OCI-LY7 (cell line): ENCODE results near the gene MARCHF2. TPM values are rescaled to one million over a fixed set of nuclear protein-coding genes. Genes with fewer than 3 reads are reported as not detected.

Experiments
- BruUV-seq: library from RNA; stranded (reverse); fragments of 400-500 nt; replicated peaks from 2 replicates; lab custom pipeline; 2021; lab: Mats Ljungman, UMichigan
- CTCF ChIA-PET: fragments of 300-600 bp; sonication (Branson Sonifier 250); formaldehyde crosslinking; loops from one replicate; lab custom pipeline; 2022; ENCODE audit warnings: antibody characterized with exemption; ENCODE audit not compliant: unreplicated experiment; lab: Charles Lee
- POLR2A ChIA-PET: fragments of 300-600 bp; sonication (Branson Sonifier 250); formaldehyde crosslinking; loops from one replicate; lab custom pipeline; 2022; ENCODE audit warnings: antibody characterized with exemption; lab: Charles Lee
- DNase-seq: peaks from one replicate; pipeline ENCODE4 v3.0.0-alpha.2; 2015; ENCODE audit warnings: low spot score
- H2AFZ ChIP-seq: fragments of 200-600 bp; sonication (generic), shearing (Covaris generic); 2 replicates; pipeline ENCODE4 v1.6.1; 2014; ENCODE audit warnings: mild to moderate bottlenecking, antibody characterized with exemption, low read length, moderate library complexity
- H3K27ac ChIP-seq: fragments of 200-600 bp; sonication (generic); 2 replicates; pipeline ENCODE4 v1.5.1; 2014; ENCODE audit warnings: mixed run types, low read depth, mild to moderate bottlenecking, moderate library complexity, low read length, inconsistent platforms; ENCODE audit not compliant: poor library complexity, severe bottlenecking
- H3K36me3 ChIP-seq: fragments of 200-600 bp; sonication (generic); 2 replicates; pipeline ENCODE4 v1.6.1; 2014; ENCODE audit warnings: mild to moderate bottlenecking, antibody characterized with exemption, low read length, moderate library complexity, mixed read lengths; ENCODE audit not compliant: insufficient read depth
- H3K4me1 ChIP-seq: fragments of 200-600 bp; sonication (generic); 2 replicates; pipeline ENCODE4 v1.5.1; 2014; ENCODE audit warnings: mild to moderate bottlenecking, low read length; ENCODE audit not compliant: insufficient read depth, poor library complexity, severe bottlenecking
- H3K4me2 ChIP-seq: fragments of 200-600 bp; sonication (generic); 2 replicates; pipeline ENCODE4 v1.6.1; 2014; ENCODE audit warnings: mild to moderate bottlenecking, low read length
- H3K4me3 ChIP-seq: fragments of 200-600 bp; sonication (generic); 2 replicates; pipeline ENCODE4 v1.5.1; 2014; ENCODE audit warnings: mild to moderate bottlenecking, low read depth, low read length; ENCODE audit not compliant: poor library complexity, severe bottlenecking
- H3K79me2 ChIP-seq: fragments of 200-600 bp; sonication (generic); 2 replicates; pipeline ENCODE4 v1.6.1; 2016; ENCODE audit warnings: low read depth, mild to moderate bottlenecking, low read length, moderate library complexity, mixed read lengths; ENCODE audit not compliant: insufficient read depth
- H3K9me2 ChIP-seq: fragments of 200-600 bp; sonication (generic); 2 replicates; pipeline ENCODE4 v1.6.1; 2016; ENCODE audit warnings: mild to moderate bottlenecking, low read length, mixed read lengths; ENCODE audit not compliant: insufficient read depth
- H3K9me3 ChIP-seq: fragments of 200-600 bp; sonication (generic); 2 replicates; pipeline ENCODE4 v1.6.1; 2014; ENCODE audit warnings: mild to moderate bottlenecking, mixed run types, low read length, mixed read lengths
- H4K20me1 ChIP-seq: fragments of 200-600 bp; sonication (generic); 2 replicates; pipeline ENCODE4 v1.6.1; 2014; ENCODE audit warnings: mild to moderate bottlenecking, antibody characterized with exemption, low read length, moderate library complexity, mixed read lengths; ENCODE audit not compliant: insufficient read depth
- EZH2phosphoT487 ChIP-seq: fragments of 200-600 bp; sonication (generic); IDR thresholded peaks from 2 replicates; pipeline ENCODE4 v1.6.1; 2018; ENCODE audit warnings: low read depth, borderline replicate concordance, mild to moderate bottlenecking, mixed run types, antibody characterized with exemption, low read length, moderate library complexity, mixed read lengths
- intact Hi-C: fragments of 100-400 bp; cut with micrococcal nuclease; formaldehyde crosslinking; loops from one replicate; pipeline ENCODE4 v1.10.0; 2022; ENCODE audit not compliant: unreplicated experiment
- total RNA-seq, 2 experiments: library from RNA; depleted of rRNA in 1 of 2; stranded (reverse); fragments of >200 nt in 1 of 2; shearing (Covaris generic) in 1 of 2; gene quantifications; 2 replicates each; pipeline ENCODE4 v1.2.3, GENCODE V29; 2014 to 2022
- TF ChIP-seq, protein P1 (sequence below): fragments of 200-600 bp; sonication (generic); conservative IDR thresholded peaks from 2 replicates; pipeline ENCODE4 v1.5.1; 2014; ENCODE audit warnings: mild to moderate bottlenecking, antibody characterized with exemption, low read length, moderate library complexity, mixed read lengths

Gene MARCHF2
- total RNA-seq, 2 experiments from 2014 or later = 12.4 to 14.1 TPM

- Histone ChIP-seq H3K9me3 (no peaks in the 10 kb centered on the region), H3K79me2 (peaks cover 53% of the 10 kb centered on the region), H3K9me2 (no peaks in the 10 kb centered on the region), H3K4me3 (no peak overlapping the region), H4K20me1 (0 out of 2 replicates have a peak, but pooled peaks cover 5% of the 10 kb centered on the region), H3K4me2 (no peak overlapping the region), H2AFZ (no peak overlapping the region), H3K4me1 (no peaks in the 10 kb centered on the region), H3K27ac (no peak overlapping the region), H3K36me3 (peaks cover 95% of the 10 kb centered on the region)
- intact Hi-C loops = no loop called here
- POLR2A ChIA-PET = interaction anchor here (0.7 kb wide), 1 partner anchor 1307 kb away, joined by 4 read pairs; no protein-coding TSS in a partner anchor
- no peak for DNase-seq
- TF ChIP-seq EZH2phosphoT487 = no peak
- TF ChIP-seq, protein P1, sequence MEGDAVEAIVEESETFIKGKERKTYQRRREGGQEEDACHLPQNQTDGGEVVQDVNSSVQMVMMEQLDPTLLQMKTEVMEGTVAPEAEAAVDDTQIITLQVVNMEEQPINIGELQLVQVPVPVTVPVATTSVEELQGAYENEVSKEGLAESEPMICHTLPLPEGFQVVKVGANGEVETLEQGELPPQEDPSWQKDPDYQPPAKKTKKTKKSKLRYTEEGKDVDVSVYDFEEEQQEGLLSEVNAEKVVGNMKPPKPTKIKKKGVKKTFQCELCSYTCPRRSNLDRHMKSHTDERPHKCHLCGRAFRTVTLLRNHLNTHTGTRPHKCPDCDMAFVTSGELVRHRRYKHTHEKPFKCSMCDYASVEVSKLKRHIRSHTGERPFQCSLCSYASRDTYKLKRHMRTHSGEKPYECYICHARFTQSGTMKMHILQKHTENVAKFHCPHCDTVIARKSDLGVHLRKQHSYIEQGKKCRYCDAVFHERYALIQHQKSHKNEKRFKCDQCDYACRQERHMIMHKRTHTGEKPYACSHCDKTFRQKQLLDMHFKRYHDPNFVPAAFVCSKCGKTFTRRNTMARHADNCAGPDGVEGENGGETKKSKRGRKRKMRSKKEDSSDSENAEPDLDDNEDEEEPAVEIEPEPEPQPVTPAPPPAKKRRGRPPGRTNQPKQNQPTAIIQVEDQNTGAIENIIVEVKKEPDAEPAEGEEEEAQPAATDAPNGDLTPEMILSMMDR = no peak
- CTCF ChIA-PET = no interaction called here
- BruUV-seq = no TSS peak
Observed at GRCh38 chr19:8481616-8482015, 68.5 kb downstream of the MARCHF2 start.

DNA sequence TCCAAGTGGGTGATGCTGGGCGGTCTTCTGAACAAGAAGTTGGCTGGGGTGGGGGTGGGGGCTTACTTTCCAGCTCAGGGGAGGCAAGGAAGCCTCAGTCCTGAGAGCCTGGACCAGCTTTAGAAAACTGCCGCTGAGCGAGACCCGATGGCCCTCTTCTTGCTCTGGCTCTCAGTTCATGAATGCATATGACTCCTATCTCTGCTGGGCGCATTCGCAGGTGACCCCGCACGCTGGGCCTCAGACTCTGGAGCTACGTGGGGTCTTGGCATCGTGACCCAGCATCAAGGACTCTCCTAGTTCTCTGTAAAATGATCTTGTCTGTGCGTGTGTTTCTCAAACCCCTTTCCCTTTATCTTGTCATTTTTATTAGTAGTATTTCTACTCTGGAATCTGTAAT, 69.6 kb downstream of the MARCHF2 start:
- POLR2A ChIA-PET = no interaction called here
- intact Hi-C loops = no loop called here

GRCh38 chr19:8483165-8483564, 70.1 kb downstream of the MARCHF2 start:
- Histone ChIP-seq H3K4me2 (no peak overlapping the region), H3K27ac (no peak overlapping the region), H3K4me1 (no peaks in the 10 kb centered on the region), H3K36me3 (peaks cover 95% of the 10 kb centered on the region), H3K79me2 (peaks cover 38% of the 10 kb centered on the region), H3K9me3 (no peaks in the 10 kb centered on the region), H2AFZ (no peak overlapping the region), H4K20me1 (0 out of 2 replicates have a peak, but pooled peaks cover 3% of the 10 kb centered on the region), H3K9me2 (no peaks in the 10 kb centered on the region), H3K4me3 (no peak overlapping the region)
- BruUV-seq = no TSS peak
- DNase-seq = no peak
- intact Hi-C loops = no loop called here
- CTCF ChIA-PET = no interaction called here
- TF ChIP-seq, protein P1 = no peak
- TF ChIP-seq EZH2phosphoT487 = no peak
- POLR2A ChIA-PET = no interaction called here

More for the DNA sequence above, 69.6 kb downstream of the MARCHF2 start:
- Histone ChIP-seq H3K4me2 (no peak overlapping the region), H3K27ac (no peak overlapping the region), H3K4me1 (no peaks in the 10 kb centered on the region), H2AFZ (no peak overlapping the region), H3K36me3 (peaks cover 95% of the 10 kb centered on the region), H4K20me1 (0 out of 2 replicates have a peak, but pooled peaks cover 5% of the 10 kb centered on the region), H3K79me2 (peaks cover 43% of the 10 kb centered on the region), H3K9me3 (no peaks in the 10 kb centered on the region), H3K9me2 (no peaks in the 10 kb centered on the region), H3K4me3 (no peak overlapping the region)
- no peak for DNase-seq
- CTCF ChIA-PET = interaction anchor here (0.6 kb wide), 2 partner anchors 16 to 95 kb away, joined by 3 read pairs; no protein-coding TSS in a partner anchor
- no TSS peak for BruUV-seq
- TF ChIP-seq, protein P1 = no peak
- no peak for TF ChIP-seq EZH2phosphoT487
